Measurements from ENCODE around the gene POU4F1. TPM values are rescaled to one million over a fixed set of nuclear protein-coding genes. Genes with fewer than 3 reads are reported as not detected.

The POU4F1 gene, protein sequence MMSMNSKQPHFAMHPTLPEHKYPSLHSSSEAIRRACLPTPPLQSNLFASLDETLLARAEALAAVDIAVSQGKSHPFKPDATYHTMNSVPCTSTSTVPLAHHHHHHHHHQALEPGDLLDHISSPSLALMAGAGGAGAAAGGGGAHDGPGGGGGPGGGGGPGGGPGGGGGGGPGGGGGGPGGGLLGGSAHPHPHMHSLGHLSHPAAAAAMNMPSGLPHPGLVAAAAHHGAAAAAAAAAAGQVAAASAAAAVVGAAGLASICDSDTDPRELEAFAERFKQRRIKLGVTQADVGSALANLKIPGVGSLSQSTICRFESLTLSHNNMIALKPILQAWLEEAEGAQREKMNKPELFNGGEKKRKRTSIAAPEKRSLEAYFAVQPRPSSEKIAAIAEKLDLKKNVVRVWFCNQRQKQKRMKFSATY
- total RNA-seq (2021): 0.26 and 0.29 TPM in 2 replicates
- long read RNA-seq: 0 reads

DNA sequence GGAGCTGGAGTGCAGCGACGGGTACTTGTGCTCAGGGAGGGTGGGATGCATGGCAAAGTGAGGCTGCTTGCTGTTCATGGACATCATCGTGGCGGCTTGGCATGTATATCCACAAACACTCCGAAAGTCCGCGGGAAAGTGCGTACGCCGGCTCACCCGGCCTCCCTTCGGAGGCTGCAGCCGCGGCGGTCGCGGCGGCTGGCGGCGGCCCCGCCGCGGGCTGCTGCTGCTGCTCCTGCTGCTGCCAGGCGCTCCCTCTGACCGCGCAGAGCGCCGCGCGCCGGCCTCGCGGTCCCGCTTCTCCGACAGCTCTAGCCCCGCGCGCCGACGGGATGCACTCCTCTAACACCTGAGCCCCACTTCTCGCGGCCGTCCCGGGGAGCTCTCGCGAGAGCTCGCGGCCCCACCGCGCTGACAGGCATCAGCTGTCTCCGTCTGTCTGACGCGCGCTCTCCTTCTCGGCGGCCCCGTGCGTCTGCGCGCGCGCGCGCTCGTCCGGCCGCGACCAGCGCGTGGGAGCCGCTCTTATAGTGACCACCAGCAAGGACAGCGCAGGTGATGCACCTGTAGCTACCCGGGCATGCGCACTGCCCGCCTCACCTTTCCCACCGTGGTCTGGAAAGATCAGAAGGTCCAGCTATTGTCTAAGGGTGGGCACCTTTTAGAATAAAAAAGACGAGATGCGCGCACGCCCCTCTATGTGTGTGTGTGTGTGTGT lies at the start of gene POU4F1:
Gene POU4F1, minus strand, starts transcription at position 313 of the 718 bp plus-strand sequence. Its CDS starts 226 bp downstream, at position 87.
- Histone ChIP-seq H3K9ac (ENCODE audit: extremely low read depth, insufficient read length, low read length) (no peak within 1 kb of the TSS), H2BK20ac (ENCODE audit: low read depth, low read length, poor library complexity, severe bottlenecking) (no peak within 1 kb of the TSS), H3K4me2 (ENCODE audit: insufficient read depth, insufficient read length, low read length) (peak within 1 kb of the TSS; percentile 60), H3K18ac (ENCODE audit: insufficient read length, low read depth, low read length) (no peak within 1 kb of the TSS), H2AFZ (ENCODE audit: low read length) (no peak within 1 kb of the TSS), H2BK120ac (ENCODE audit: low read depth, low read length, poor library complexity, severe bottlenecking) (no peak within 1 kb of the TSS), H3K79me1 (ENCODE audit: insufficient read depth, low read depth, low read length, poor library complexity, severe bottlenecking) (no peaks in the 10 kb centered on the region), H4K20me1 (ENCODE audit: control insufficient read depth, insufficient read depth, insufficient read length) (no peaks in the 10 kb centered on the region), H3T11ph (ENCODE audit: low read length) (no peak within 1 kb of the TSS), H2BK12ac (ENCODE audit: insufficient read length, low read depth, low read length) (no peak within 1 kb of the TSS), H4K8ac (replicated peaks; ENCODE audit: insufficient read length, low read depth, low read length) (no peak within 1 kb of the TSS), H3K27ac (ENCODE audit: insufficient read length, low read depth, low read length) (no peak within 1 kb of the TSS), H4K91ac (ENCODE audit: insufficient read length, low read depth, low read length) (no peak within 1 kb of the TSS), H3K56ac (ENCODE audit: insufficient read length, low read depth, low read length) (no peak within 1 kb of the TSS), H3K4me1 (ENCODE audit: insufficient read depth, low read length) (no peaks in the 10 kb centered on the region), H3K4ac (ENCODE audit: low read depth, low read length) (no peak within 1 kb of the TSS), H3K9me3 (ENCODE audit: control insufficient read depth, low read depth, low read length) (no peaks in the 10 kb centered on the region), H2AK5ac (ENCODE audit: insufficient read length, low read length) (no peak within 1 kb of the TSS), H2BK5ac (ENCODE audit: insufficient read length, low read length) (no peak within 1 kb of the TSS), H3K23ac (ENCODE audit: insufficient read length, low read depth, low read length) (no peak within 1 kb of the TSS), H3K79me2 (ENCODE audit: insufficient read depth, low read length) (no peaks in the 10 kb centered on the region), H3K27me3 (ENCODE audit: insufficient read depth, low read length) (peaks cover 92% of the 10 kb centered on the region), H4K5ac (ENCODE audit: insufficient read length, low read depth, low read length) (no peak within 1 kb of the TSS), H2BK15ac (ENCODE audit: low read depth, low read length) (no peak within 1 kb of the TSS), H3K14ac (ENCODE audit: insufficient read depth, low read length) (no peak within 1 kb of the TSS), H3K23me2 (ENCODE audit: insufficient read length, low read depth, low read length, poor library complexity, severe bottlenecking) (peaks cover 23% of the 10 kb centered on the region)
- H3K4me1 Mint-ChIP-seq: peaks cover 28 to 57% of the 10 kb centered on the region in 2 experiments
- H3K4me3 Mint-ChIP-seq: peak within 1 kb of the TSS; percentile 61 to 89
- TF ChIP-seq, protein P1, sequence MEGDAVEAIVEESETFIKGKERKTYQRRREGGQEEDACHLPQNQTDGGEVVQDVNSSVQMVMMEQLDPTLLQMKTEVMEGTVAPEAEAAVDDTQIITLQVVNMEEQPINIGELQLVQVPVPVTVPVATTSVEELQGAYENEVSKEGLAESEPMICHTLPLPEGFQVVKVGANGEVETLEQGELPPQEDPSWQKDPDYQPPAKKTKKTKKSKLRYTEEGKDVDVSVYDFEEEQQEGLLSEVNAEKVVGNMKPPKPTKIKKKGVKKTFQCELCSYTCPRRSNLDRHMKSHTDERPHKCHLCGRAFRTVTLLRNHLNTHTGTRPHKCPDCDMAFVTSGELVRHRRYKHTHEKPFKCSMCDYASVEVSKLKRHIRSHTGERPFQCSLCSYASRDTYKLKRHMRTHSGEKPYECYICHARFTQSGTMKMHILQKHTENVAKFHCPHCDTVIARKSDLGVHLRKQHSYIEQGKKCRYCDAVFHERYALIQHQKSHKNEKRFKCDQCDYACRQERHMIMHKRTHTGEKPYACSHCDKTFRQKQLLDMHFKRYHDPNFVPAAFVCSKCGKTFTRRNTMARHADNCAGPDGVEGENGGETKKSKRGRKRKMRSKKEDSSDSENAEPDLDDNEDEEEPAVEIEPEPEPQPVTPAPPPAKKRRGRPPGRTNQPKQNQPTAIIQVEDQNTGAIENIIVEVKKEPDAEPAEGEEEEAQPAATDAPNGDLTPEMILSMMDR (conservative IDR thresholded peaks at IDR 0.05): no peak
- WGBS (ENCODE audit: extremely low coverage, insufficient read length, low lambda C conversion rate): no CpG with 5 or more reads among the region's 80 CpGs
- peaks cover 8 to 23% of the 10 kb centered on the region in 2 experiments; a peak in 3 of 5 replicates for H3K9me3 Mint-ChIP-seq
- peaks cover 0 to 2% (median 2%) of the 10 kb centered on the region in 3 experiments; a peak in 3 of 7 replicates for H3K36me3 Mint-ChIP-seq (ENCODE audit: insufficient read depth in 1 of 3, low read depth in 3 of 3)
- peaks cover 96% of the 10 kb centered on the region for H3K27me3 Mint-ChIP-seq (ENCODE audit: low read depth)
- peak within 1 kb of the TSS in 1 of 3 experiments; percentile 40; a peak in 1 of 7 replicates for H3K27ac Mint-ChIP-seq
- DNase-seq: peak; percentile 93

Data from H9 (cell line).